Mesendoderm (in vitro differentiated cells): ENCODE data around the gene PIBF1.

Experiments used
- DNase-seq: peaks from one replicate; pipeline ENCODE4 v3.0.0; 2013
- H2AK5ac ChIP-seq: 2 replicates; pipeline ENCODE4 v1.6.1; 2013; ENCODE audit warnings: low read length, inconsistent platforms
- H2BK120ac ChIP-seq: 2 replicates; pipeline ENCODE4 v1.6.1; 2013; ENCODE audit warnings: low read depth, mild to moderate bottlenecking, low read length, moderate library complexity, mixed read lengths
- H2BK15ac ChIP-seq: replicated peaks from 2 replicates; pipeline ENCODE4 v1.6.1; 2013; ENCODE audit warnings: low read depth, mild to moderate bottlenecking, moderate library complexity
- H2BK5ac ChIP-seq: 2 replicates; pipeline ENCODE4 v1.6.1; 2013; ENCODE audit warnings: low read length, inconsistent platforms
- H3K18ac ChIP-seq: 2 replicates; pipeline ENCODE4 v1.6.1; 2013; ENCODE audit warnings: mild to moderate bottlenecking, low read length, mixed read lengths
- H3K23ac ChIP-seq: one replicate; pipeline ENCODE4 v1.6.1; 2013; ENCODE audit warnings: low read length
- H3K27ac ChIP-seq: 2 replicates; pipeline ENCODE4 v1.5.1; 2013; ENCODE audit warnings: low read depth, mild to moderate bottlenecking, inconsistent platforms, low read length, moderate library complexity
- H3K27me3 ChIP-seq: 2 replicates; pipeline ENCODE4 v1.6.1; 2013; ENCODE audit warnings: low read length, control low read depth, mild to moderate bottlenecking, inconsistent platforms; ENCODE audit not compliant: insufficient read depth, poor library complexity
- H3K36me3 ChIP-seq: 2 replicates; pipeline ENCODE4 v1.6.1; 2013; ENCODE audit warnings: low read length, inconsistent platforms; ENCODE audit not compliant: control insufficient read depth, insufficient read depth
- H3K4ac ChIP-seq: one replicate; pipeline ENCODE4 v1.6.1; 2013; ENCODE audit warnings: low read depth, mild to moderate bottlenecking, low read length, moderate library complexity
- H3K4me1 ChIP-seq: 2 replicates; pipeline ENCODE4 v1.6.1; 2013; ENCODE audit warnings: low read depth, low read length, inconsistent platforms; ENCODE audit not compliant: control insufficient read depth
- H3K4me2 ChIP-seq: 2 replicates; pipeline ENCODE4 v1.6.1; 2013; ENCODE audit warnings: low read length
- H3K4me3 ChIP-seq: 2 replicates; pipeline ENCODE4 v1.5.1; 2013; ENCODE audit warnings: mild to moderate bottlenecking, low read length
- H3K56ac ChIP-seq: one replicate; pipeline ENCODE4 v1.6.1; 2013; ENCODE audit warnings: low read length
- H3K79me1 ChIP-seq: 2 replicates; pipeline ENCODE4 v1.6.1; 2013; ENCODE audit warnings: low read length, inconsistent platforms
- H3K79me2 ChIP-seq: 2 replicates; pipeline ENCODE4 v1.6.1; 2013; ENCODE audit warnings: mild to moderate bottlenecking, low read length; ENCODE audit not compliant: control insufficient read depth, insufficient read depth
- H3K9ac ChIP-seq: 2 replicates; pipeline ENCODE4 v1.6.1; 2013; ENCODE audit warnings: low read length, inconsistent platforms
- H4K5ac ChIP-seq: one replicate; pipeline ENCODE4 v1.6.1; 2013; ENCODE audit warnings: low read length
- H4K8ac ChIP-seq: one replicate; pipeline ENCODE4 v1.6.1; 2013; ENCODE audit warnings: low read depth, mild to moderate bottlenecking, control low read depth, low read length, moderate library complexity
- WGBS: extraction: QIAGEN DNeasy Blood & Tissue Kit; methylation state at CpG from one replicate; pipeline ENCODE4 v1.1.7; 2013; ENCODE audit warnings: low lambda C conversion rate, missing lambda C conversion rate; ENCODE audit not compliant: insufficient coverage; ENCODE audit errors: extremely low coverage; 5-methylcytosine and 5-hydroxymethylcytosine counted together

PIBF1 gene

GRCh38 chr13:72983085-72983768, 201.3 kb downstream of the PIBF1 start:
- no CpG with 5 or more reads among the region's 5 CpGs for WGBS
- H2AK5ac ChIP-seq: no peak overlapping the region
- no peak overlapping the region for H3K56ac ChIP-seq
- H4K8ac ChIP-seq: no peak overlapping the region
- H3K27me3 ChIP-seq: no peaks in the 10 kb centered on the region
- no peaks in the 10 kb centered on the region for H3K4me1 ChIP-seq
- no peak overlapping the region for H3K9ac ChIP-seq
- no peak overlapping the region for H3K23ac ChIP-seq
- H3K79me1 ChIP-seq: no peaks in the 10 kb centered on the region
- no peak overlapping the region for H3K27ac ChIP-seq
- H3K18ac ChIP-seq: no peak overlapping the region
- H2BK5ac ChIP-seq: no peak overlapping the region
- H3K79me2 ChIP-seq: no peaks in the 10 kb centered on the region
- no peak overlapping the region for H2BK120ac ChIP-seq
- no peak overlapping the region for H3K4me2 ChIP-seq
- no peak overlapping the region for H3K4me3 ChIP-seq
- H3K36me3 ChIP-seq: no peaks in the 10 kb centered on the region
- DNase-seq: no peak
- H2BK15ac ChIP-seq: no peak overlapping the region
- H3K4ac ChIP-seq: no peak overlapping the region
- no peak overlapping the region for H4K5ac ChIP-seq

DNA sequence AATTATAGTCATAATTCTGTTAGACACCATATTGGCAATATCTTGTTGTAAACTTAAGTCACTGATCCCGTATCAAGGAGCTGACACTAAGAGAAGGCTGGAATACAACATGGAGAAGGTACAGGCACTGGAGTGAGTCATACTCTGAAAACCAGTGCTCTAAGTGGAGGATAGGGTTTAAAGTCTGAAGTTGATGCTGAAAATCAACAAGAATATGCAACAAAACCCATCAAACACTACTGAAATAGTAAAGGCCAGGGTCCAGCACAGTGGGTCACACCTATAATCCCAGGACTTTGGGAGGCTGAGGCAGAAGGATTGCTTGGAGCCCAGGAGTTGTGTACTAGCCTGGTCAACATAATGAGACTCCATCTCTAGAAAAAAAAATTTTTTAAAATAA, 203.7 kb downstream of the PIBF1 start:
- Histone ChIP-seq H2BK5ac (no peak overlapping the region), H3K18ac (no peak overlapping the region), H3K27ac (no peak overlapping the region), H3K36me3 (no peaks in the 10 kb centered on the region), H3K79me2 (no peaks in the 10 kb centered on the region), H3K4me2 (no peak overlapping the region), H4K5ac (no peak overlapping the region), H2BK15ac (no peak overlapping the region), H3K4ac (no peak overlapping the region), H3K23ac (no peak overlapping the region), H4K8ac (no peak overlapping the region), H3K27me3 (no peaks in the 10 kb centered on the region), H3K4me3 (no peak overlapping the region), H3K56ac (no peak overlapping the region), H3K9ac (no peak overlapping the region), H2BK120ac (no peak overlapping the region), H3K79me1 (no peaks in the 10 kb centered on the region), H3K4me1 (no peaks in the 10 kb centered on the region), H2AK5ac (no peak overlapping the region)
- DNase-seq: no peak
- no CpG with 5 or more reads among the region's 1 CpG for WGBS

DNA sequence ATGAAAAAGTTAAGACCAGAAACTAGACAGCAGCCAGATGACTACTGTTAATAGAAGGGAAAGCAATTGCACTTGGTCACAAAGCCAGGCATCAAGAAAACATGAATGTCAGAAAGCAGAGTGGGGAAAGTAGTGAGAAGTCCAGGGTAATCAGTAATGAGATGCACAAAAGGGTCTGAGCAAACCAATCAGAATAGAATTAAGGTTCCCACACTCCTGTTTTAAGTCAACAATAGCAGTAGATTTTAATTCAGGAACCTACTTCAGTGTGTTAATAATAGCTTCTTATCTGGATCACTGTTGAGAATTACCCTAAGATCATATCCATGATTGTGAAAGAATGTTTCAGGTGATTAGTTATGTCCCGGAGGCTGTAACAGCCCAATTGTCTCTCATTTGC, 204.3 kb downstream of the PIBF1 start:
- no peak overlapping the region for H3K18ac ChIP-seq
- no peaks in the 10 kb centered on the region for H3K79me2 ChIP-seq
- H2BK15ac ChIP-seq: no peak overlapping the region
- no peak overlapping the region for H2AK5ac ChIP-seq
- H3K56ac ChIP-seq: no peak overlapping the region
- H4K5ac ChIP-seq: no peak overlapping the region
- H3K9ac ChIP-seq: no peak overlapping the region
- no peak overlapping the region for H4K8ac ChIP-seq
- no peak overlapping the region for H2BK120ac ChIP-seq
- H2BK5ac ChIP-seq: no peak overlapping the region
- H3K4ac ChIP-seq: no peak overlapping the region
- H3K23ac ChIP-seq: no peak overlapping the region
- H3K4me2 ChIP-seq: no peak overlapping the region
- no peaks in the 10 kb centered on the region for H3K4me1 ChIP-seq
- WGBS: no CpG with 5 or more reads among the region's 1 CpG
- H3K36me3 ChIP-seq: no peaks in the 10 kb centered on the region
- H3K4me3 ChIP-seq: no peak overlapping the region
- H3K27ac ChIP-seq: no peak overlapping the region
- peak; percentile 49 for DNase-seq
- no peaks in the 10 kb centered on the region for H3K27me3 ChIP-seq
- H3K79me1 ChIP-seq: no peaks in the 10 kb centered on the region

GRCh38 chr13:72990953-72991352, 209.0 kb downstream of the PIBF1 start:
- no peak overlapping the region for H4K5ac ChIP-seq
- H3K36me3 ChIP-seq: no peaks in the 10 kb centered on the region
- no peak overlapping the region for H2BK120ac ChIP-seq
- no peak for DNase-seq
- no peak overlapping the region for H3K23ac ChIP-seq
- H4K8ac ChIP-seq: no peak overlapping the region
- no peaks in the 10 kb centered on the region for H3K4me1 ChIP-seq
- H3K4ac ChIP-seq: no peak overlapping the region
- H3K4me3 ChIP-seq: no peak overlapping the region
- H3K9ac ChIP-seq: no peak overlapping the region
- H3K56ac ChIP-seq: no peak overlapping the region
- no CpG with 5 or more reads among the region's 3 CpGs for WGBS
- H2BK5ac ChIP-seq: no peak overlapping the region
- no peak overlapping the region for H3K27ac ChIP-seq
- no peak overlapping the region for H3K18ac ChIP-seq
- no peaks in the 10 kb centered on the region for H3K27me3 ChIP-seq
- no peak overlapping the region for H3K4me2 ChIP-seq
- no peaks in the 10 kb centered on the region for H3K79me2 ChIP-seq
- H3K79me1 ChIP-seq: no peaks in the 10 kb centered on the region
- no peak overlapping the region for H2AK5ac ChIP-seq
- no peak overlapping the region for H2BK15ac ChIP-seq

- Histone ChIP-seq H3K4me1 (no peaks in the 10 kb centered on the region), H2AK5ac (no peak overlapping the region)
These were observed 216.1 kb downstream of the PIBF1 start for GRCh38 chr13:72998012-72998411.

More at GRCh38 chr13:72998012-72998411, 216.1 kb downstream of the PIBF1 start:
- Histone ChIP-seq H4K5ac (no peak overlapping the region), H2BK5ac (no peak overlapping the region), H3K4me3 (no peak overlapping the region), H3K4ac (no peak overlapping the region), H4K8ac (no peak overlapping the region), H3K56ac (no peak overlapping the region), H3K36me3 (no peaks in the 10 kb centered on the region), H3K79me2 (no peaks in the 10 kb centered on the region), H3K9ac (no peak overlapping the region), H2BK15ac (no peak overlapping the region), H3K27me3 (no peaks in the 10 kb centered on the region), H3K23ac (no peak overlapping the region), H3K18ac (no peak overlapping the region), H3K27ac (no peak overlapping the region), H2BK120ac (no peak overlapping the region), H3K79me1 (no peaks in the 10 kb centered on the region), H3K4me2 (no peak overlapping the region)
- DNase-seq: no peak
- WGBS: no CpG with 5 or more reads among the region's 4 CpGs
